SK-N-SH treated with all-trans-retinoic acid at 6 μM for 48 hours (cell line): Measurements from ENCODE around the gene TCF12.

Source experiments
- ARNTL ChIP-seq: fragments of 450-650 bp; formaldehyde crosslinking; IDR thresholded peaks from 2 replicates; pipeline ENCODE4 v1.5.0; 2020; ENCODE audit warnings: low read depth, mild to moderate bottlenecking, moderate library complexity, borderline replicate concordance
- BACH2 ChIP-seq: fragments of 250-450 bp; sonication (Bioruptor Pico); IDR thresholded peaks from 2 replicates; pipeline ENCODE4 v1.9.0; 2021; ENCODE audit warnings: mild to moderate bottlenecking, borderline replicate concordance
- CSDC2 ChIP-seq: fragments of 250-450 bp; sonication (Bioruptor Pico); IDR thresholded peaks from 2 replicates; pipeline ENCODE4 v1.5.0; 2020; ENCODE audit warnings: mild to moderate bottlenecking, moderate library complexity
- ESRRG ChIP-seq: fragments of 250-450 bp; sonication (Bioruptor Pico); IDR thresholded peaks from 2 replicates; pipeline ENCODE4 v1.6.1; 2021; ENCODE audit warnings: mild to moderate bottlenecking
- RARB ChIP-seq: fragments of 250-450 bp; sonication (Bioruptor Pico); IDR thresholded peaks from 2 replicates; pipeline ENCODE4 v1.8.0; 2021; ENCODE audit warnings: mild to moderate bottlenecking, moderate library complexity
- TCF4 ChIP-seq: fragments of 250-450 bp; sonication (Bioruptor Pico); IDR thresholded peaks from 2 replicates; pipeline ENCODE4 v1.8.0; 2021; ENCODE audit warnings: mild to moderate bottlenecking, moderate library complexity, borderline replicate concordance
- ZFP3 ChIP-seq: fragments of 250-450 bp; sonication (Bioruptor Pico); IDR thresholded peaks from 2 replicates; pipeline ENCODE4 v1.5.0; 2020; ENCODE audit warnings: mild to moderate bottlenecking, moderate library complexity
- ZFP30 ChIP-seq: fragments of 450-650 bp; formaldehyde crosslinking; IDR thresholded peaks from 2 replicates; pipeline ENCODE4 v1.5.0; 2022; ENCODE audit warnings: mild to moderate bottlenecking, moderate library complexity
- ZNF565 ChIP-seq: fragments of 450-650 bp; formaldehyde crosslinking; conservative IDR thresholded peaks from 2 replicates; pipeline ENCODE4 v1.5.0; 2020; ENCODE audit warnings: low read depth, mild to moderate bottlenecking, moderate library complexity
- ZNF8 ChIP-seq: fragments of 450-650 bp; formaldehyde crosslinking; IDR thresholded peaks from 2 replicates; pipeline ENCODE4 v1.5.0; 2020; ENCODE audit warnings: mild to moderate bottlenecking, moderate library complexity
- TF ChIP-seq, protein P1 (sequence below): fragments of 250-450 bp; sonication (Bioruptor Pico); IDR thresholded peaks from 2 replicates; pipeline ENCODE4 v1.5.0; 2020; ENCODE audit warnings: mild to moderate bottlenecking, moderate library complexity
- TF ChIP-seq, protein P2 (sequence below): fragments of 250-450 bp; sonication (Bioruptor Pico); IDR thresholded peaks from 2 replicates; pipeline ENCODE4 v1.5.1; 2021; ENCODE audit warnings: mild to moderate bottlenecking, moderate library complexity
- TF ChIP-seq, protein P3 (sequence below): fragments of 250-450 bp; sonication (Bioruptor Pico); IDR thresholded peaks from 2 replicates; pipeline ENCODE4 v1.8.0; 2021; ENCODE audit warnings: low read depth, mild to moderate bottlenecking, moderate library complexity, borderline replicate concordance
- TF ChIP-seq, protein P4 (sequence below): fragments of 250-450 bp; sonication (Bioruptor Pico); IDR thresholded peaks from 2 replicates; pipeline ENCODE4 v1.8.0; 2020; ENCODE audit warnings: mild to moderate bottlenecking, moderate library complexity, borderline replicate concordance

DNA sequence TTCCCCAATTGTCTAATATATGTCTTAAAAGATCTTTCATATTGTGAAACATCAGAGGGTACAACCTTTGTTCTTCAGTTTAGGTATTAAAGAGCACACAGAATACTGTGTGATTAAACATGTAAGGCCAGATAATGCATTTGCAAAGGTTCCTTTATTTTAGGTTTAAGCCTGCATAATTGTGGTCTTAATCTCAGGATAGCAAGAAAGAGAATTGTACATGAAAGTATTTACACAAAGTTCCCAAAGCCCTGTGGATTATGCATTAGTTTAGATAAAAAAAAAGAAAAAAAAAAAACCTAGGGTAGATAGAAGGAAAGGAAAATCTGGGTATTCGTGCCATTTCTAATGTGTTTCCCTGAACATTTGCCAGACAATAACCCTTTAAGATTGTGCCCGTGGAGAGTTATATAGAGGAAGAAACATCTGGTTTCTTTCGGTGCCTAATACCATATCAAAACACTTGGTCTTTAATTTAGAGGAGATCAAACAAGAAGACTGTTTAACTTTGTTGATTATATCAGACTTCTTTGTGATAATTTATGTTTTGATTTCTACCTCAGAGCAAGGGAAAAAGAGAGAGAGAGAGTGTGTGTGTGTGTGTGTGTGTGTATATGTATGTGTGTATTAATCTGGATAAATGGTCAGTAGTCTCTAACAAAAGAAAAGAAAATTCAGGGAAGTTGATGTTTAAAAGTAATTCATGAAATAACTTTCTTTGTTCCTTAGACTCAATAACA lies 318.3 kb downstream of the TCF12 start:
- no peak for TF ChIP-seq ARNTL (CRISPR knock-in tag)
- no peak for TF ChIP-seq ESRRG (CRISPR knock-in tag)
- TF ChIP-seq TCF4 (CRISPR knock-in tag), result peak; percentile 46; the same call in 1 of the 2 replicates
- no peak for TF ChIP-seq ZNF565 (CRISPR knock-in tag)
- TF ChIP-seq, protein P1, sequence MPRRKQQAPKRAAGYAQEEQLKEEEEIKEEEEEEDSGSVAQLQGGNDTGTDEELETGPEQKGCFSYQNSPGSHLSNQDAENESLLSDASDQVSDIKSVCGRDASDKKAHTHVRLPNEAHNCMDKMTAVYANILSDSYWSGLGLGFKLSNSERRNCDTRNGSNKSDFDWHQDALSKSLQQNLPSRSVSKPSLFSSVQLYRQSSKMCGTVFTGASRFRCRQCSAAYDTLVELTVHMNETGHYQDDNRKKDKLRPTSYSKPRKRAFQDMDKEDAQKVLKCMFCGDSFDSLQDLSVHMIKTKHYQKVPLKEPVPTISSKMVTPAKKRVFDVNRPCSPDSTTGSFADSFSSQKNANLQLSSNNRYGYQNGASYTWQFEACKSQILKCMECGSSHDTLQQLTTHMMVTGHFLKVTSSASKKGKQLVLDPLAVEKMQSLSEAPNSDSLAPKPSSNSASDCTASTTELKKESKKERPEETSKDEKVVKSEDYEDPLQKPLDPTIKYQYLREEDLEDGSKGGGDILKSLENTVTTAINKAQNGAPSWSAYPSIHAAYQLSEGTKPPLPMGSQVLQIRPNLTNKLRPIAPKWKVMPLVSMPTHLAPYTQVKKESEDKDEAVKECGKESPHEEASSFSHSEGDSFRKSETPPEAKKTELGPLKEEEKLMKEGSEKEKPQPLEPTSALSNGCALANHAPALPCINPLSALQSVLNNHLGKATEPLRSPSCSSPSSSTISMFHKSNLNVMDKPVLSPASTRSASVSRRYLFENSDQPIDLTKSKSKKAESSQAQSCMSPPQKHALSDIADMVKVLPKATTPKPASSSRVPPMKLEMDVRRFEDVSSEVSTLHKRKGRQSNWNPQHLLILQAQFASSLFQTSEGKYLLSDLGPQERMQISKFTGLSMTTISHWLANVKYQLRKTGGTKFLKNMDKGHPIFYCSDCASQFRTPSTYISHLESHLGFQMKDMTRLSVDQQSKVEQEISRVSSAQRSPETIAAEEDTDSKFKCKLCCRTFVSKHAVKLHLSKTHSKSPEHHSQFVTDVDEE (CRISPR knock-in tag), result 0 out of 2 replicates have a peak, but pooled peaks have one; percentile 29
- TF ChIP-seq RARB (CRISPR knock-in tag), result no peak
- no peak for TF ChIP-seq CSDC2 (CRISPR knock-in tag)
- TF ChIP-seq, protein P2, sequence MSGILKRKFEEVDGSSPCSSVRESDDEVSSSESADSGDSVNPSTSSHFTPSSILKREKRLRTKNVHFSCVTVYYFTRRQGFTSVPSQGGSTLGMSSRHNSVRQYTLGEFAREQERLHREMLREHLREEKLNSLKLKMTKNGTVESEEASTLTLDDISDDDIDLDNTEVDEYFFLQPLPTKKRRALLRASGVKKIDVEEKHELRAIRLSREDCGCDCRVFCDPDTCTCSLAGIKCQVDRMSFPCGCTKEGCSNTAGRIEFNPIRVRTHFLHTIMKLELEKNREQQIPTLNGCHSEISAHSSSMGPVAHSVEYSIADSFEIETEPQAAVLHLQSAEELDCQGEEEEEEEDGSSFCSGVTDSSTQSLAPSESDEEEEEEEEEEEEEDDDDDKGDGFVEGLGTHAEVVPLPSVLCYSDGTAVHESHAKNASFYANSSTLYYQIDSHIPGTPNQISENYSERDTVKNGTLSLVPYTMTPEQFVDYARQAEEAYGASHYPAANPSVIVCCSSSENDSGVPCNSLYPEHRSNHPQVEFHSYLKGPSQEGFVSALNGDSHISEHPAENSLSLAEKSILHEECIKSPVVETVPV, result no peak
- no peak for TF ChIP-seq BACH2 (CRISPR knock-in tag)
- no peak for TF ChIP-seq ZNF8 (CRISPR knock-in tag)
- TF ChIP-seq ZFP3 (CRISPR knock-in tag), result no peak
- TF ChIP-seq ZFP30 (CRISPR knock-in tag), result no peak
- TF ChIP-seq, protein P3, sequence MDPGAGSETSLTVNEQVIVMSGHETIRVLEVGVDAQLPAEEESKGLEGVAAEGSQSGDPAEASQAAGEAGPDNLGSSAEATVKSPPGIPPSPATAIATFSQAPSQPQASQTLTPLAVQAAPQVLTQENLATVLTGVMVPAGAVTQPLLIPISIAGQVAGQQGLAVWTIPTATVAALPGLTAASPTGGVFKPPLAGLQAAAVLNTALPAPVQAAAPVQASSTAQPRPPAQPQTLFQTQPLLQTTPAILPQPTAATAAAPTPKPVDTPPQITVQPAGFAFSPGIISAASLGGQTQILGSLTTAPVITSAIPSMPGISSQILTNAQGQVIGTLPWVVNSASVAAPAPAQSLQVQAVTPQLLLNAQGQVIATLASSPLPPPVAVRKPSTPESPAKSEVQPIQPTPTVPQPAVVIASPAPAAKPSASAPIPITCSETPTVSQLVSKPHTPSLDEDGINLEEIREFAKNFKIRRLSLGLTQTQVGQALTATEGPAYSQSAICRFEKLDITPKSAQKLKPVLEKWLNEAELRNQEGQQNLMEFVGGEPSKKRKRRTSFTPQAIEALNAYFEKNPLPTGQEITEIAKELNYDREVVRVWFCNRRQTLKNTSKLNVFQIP (CRISPR knock-in tag), result no peak
- TF ChIP-seq, protein P4, sequence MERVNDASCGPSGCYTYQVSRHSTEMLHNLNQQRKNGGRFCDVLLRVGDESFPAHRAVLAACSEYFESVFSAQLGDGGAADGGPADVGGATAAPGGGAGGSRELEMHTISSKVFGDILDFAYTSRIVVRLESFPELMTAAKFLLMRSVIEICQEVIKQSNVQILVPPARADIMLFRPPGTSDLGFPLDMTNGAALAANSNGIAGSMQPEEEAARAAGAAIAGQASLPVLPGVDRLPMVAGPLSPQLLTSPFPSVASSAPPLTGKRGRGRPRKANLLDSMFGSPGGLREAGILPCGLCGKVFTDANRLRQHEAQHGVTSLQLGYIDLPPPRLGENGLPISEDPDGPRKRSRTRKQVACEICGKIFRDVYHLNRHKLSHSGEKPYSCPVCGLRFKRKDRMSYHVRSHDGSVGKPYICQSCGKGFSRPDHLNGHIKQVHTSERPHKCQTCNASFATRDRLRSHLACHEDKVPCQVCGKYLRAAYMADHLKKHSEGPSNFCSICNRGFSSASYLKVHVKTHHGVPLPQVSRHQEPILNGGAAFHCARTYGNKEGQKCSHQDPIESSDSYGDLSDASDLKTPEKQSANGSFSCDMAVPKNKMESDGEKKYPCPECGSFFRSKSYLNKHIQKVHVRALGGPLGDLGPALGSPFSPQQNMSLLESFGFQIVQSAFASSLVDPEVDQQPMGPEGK (CRISPR knock-in tag), result no peak
